ENCODE measurements around the gene ME1. TPM values are rescaled to one million over a fixed set of nuclear protein-coding genes. Genes with fewer than 3 reads are reported as not detected.

The ME1 gene
- total and polyA plus RNA-seq, 9 of the 15 experiments (the other 6 are each of a cell fraction or from before 2014, with no cell fraction given): 3.2 to 10.4 (median 5.5) TPM

DNA sequence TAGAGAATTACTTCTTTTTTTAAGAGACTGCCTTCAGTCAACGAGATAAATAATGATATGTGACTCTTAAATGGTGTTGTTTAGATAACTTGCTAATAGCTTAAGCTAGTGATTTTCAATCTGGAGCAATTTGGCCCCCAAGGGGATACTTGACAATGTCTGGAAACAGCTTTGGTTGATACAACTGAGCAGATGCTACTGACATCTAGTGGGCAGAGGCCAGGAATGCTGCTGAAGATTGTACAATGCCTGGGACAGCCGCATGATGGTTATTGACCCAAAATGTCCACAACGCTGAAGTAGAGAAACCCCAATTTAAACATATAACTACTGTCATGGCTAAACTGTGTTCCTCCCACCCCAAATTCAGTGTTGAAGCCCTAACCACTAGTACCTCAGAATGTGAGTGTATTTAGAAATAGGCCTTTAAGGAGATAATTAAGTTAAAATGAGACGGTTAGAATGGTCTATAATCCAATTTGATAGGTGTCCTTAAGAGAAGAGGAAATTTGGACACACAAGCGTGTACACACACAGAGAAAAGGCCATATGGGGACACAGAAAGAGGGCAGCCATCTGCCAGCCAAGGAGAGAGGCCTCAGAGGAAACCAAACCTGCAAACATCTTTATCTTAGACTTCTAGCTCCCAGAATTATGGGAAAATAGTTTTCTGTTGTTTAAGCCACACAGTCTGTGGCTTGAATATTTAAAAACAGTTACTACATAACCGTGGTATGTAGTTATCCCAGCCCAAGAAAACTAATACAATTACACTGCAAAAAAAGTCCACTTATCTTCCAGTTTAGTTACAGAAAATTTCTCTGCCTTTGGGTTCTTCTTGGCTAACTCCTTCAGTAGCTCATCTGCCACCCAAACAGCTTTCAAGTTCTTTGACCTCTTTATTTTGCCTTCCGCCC is 215.5 kb downstream of the ME1 start (continued):
- TF ChIP-seq, protein P1, sequence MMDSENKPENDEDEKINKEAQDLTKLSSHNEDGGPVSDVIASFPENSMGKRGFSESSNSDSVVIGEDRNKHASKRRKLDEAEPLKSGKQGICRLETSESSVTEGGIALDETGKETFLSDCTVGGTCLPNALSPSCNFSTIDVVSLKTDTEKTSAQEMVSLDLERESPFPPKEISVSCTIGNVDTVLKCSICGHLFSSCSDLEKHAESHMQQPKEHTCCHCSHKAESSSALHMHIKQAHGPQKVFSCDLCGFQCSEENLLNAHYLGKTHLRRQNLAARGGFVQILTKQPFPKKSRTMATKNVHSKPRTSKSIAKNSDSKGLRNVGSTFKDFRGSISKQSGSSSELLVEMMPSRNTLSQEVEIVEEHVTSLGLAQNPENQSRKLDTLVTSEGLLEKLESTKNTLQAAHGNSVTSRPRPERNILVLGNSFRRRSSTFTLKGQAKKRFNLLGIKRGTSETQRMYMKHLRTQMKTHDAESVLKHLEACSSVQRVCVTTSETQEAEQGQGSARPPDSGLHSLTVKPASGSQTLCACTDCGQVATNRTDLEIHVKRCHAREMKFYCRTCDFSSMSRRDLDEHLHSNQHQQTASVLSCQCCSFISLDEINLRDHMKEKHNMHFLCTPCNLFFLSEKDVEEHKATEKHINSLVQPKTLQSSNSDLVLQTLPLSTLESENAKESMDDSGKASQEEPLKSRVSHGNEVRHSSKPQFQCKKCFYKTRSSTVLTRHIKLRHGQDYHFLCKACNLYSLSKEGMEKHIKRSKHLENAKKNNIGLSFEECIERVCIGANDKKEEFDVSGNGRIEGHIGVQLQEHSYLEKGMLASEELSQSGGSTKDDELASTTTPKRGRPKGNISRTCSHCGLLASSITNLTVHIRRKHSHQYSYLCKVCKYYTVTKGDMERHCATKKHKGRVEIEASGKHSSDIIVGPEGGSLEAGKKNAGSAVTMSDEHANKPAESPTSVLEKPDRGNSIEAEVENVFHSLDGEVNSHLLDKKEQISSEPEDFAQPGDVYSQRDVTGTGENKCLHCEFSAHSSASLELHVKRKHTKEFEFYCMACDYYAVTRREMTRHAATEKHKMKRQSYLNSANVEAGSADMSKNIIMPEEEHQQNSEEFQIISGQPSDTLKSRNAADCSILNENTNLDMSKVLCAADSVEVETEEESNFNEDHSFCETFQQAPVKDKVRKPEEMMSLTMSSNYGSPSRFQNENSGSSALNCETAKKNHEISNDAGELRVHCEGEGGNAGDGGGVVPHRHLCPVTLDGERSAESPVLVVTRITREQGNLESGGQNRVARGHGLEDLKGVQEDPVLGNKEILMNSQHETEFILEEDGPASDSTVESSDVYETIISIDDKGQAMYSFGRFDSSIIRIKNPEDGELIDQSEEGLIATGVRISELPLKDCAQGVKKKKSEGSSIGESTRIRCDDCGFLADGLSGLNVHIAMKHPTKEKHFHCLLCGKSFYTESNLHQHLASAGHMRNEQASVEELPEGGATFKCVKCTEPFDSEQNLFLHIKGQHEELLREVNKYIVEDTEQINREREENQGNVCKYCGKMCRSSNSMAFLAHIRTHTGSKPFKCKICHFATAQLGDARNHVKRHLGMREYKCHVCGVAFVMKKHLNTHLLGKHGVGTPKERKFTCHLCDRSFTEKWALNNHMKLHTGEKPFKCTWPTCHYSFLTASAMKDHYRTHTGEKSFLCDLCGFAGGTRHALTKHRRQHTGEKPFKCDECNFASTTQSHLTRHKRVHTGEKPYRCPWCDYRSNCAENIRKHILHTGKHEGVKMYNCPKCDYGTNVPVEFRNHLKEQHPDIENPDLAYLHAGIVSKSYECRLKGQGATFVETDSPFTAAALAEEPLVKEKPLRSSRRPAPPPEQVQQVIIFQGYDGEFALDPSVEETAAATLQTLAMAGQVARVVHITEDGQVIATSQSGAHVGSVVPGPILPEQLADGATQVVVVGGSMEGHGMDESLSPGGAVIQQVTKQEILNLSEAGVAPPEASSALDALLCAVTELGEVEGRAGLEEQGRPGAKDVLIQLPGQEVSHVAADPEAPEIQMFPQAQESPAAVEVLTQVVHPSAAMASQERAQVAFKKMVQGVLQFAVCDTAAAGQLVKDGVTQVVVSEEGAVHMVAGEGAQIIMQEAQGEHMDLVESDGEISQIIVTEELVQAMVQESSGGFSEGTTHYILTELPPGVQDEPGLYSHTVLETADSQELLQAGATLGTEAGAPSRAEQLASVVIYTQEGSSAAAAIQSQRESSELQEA (IDR thresholded peaks at IDR 0.05; ENCODE audit: low read depth): no peak
- no peak for TF ChIP-seq NR2C1 (IDR thresholded peaks at IDR 0.05)
- TF ChIP-seq NR2C1 (tag; IDR thresholded peaks at IDR 0.05): no peak
- no peak for TF ChIP-seq NRF1 (conservative IDR thresholded peaks at IDR 0.05 in 1 of 2, IDR thresholded peaks at IDR 0.05 in 1 of 2)
- TF ChIP-seq ZNF146 (CRISPR knock-in tag; IDR thresholded peaks at IDR 0.05; ENCODE audit: unreplicated experiment): no peak
- TF ChIP-seq, protein P2, sequence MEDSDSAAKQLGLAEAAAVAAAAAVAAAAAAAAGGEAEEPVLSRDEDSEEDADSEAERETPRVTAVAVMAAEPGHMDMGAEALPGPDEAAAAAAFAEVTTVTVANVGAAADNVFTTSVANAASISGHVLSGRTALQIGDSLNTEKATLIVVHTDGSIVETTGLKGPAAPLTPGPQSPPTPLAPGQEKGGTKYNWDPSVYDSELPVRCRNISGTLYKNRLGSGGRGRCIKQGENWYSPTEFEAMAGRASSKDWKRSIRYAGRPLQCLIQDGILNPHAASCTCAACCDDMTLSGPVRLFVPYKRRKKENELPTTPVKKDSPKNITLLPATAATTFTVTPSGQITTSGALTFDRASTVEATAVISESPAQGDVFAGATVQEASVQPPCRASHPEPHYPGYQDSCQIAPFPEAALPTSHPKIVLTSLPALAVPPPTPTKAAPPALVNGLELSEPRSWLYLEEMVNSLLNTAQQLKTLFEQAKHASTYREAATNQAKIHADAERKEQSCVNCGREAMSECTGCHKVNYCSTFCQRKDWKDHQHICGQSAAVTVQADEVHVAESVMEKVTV (CRISPR knock-in tag; IDR thresholded peaks at IDR 0.05): peak; percentile 79
- TF ChIP-seq NFXL1 (CRISPR knock-in tag; IDR thresholded peaks at IDR 0.05): no peak
- TF ChIP-seq CBFA2T2 (conservative IDR thresholded peaks at IDR 0.05): no peak
- TF ChIP-seq, protein P3, sequence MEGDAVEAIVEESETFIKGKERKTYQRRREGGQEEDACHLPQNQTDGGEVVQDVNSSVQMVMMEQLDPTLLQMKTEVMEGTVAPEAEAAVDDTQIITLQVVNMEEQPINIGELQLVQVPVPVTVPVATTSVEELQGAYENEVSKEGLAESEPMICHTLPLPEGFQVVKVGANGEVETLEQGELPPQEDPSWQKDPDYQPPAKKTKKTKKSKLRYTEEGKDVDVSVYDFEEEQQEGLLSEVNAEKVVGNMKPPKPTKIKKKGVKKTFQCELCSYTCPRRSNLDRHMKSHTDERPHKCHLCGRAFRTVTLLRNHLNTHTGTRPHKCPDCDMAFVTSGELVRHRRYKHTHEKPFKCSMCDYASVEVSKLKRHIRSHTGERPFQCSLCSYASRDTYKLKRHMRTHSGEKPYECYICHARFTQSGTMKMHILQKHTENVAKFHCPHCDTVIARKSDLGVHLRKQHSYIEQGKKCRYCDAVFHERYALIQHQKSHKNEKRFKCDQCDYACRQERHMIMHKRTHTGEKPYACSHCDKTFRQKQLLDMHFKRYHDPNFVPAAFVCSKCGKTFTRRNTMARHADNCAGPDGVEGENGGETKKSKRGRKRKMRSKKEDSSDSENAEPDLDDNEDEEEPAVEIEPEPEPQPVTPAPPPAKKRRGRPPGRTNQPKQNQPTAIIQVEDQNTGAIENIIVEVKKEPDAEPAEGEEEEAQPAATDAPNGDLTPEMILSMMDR (IDR thresholded peaks at IDR 0.05 in 2 of 3, conservative IDR thresholded peaks at IDR 0.05 in 1 of 3; ENCODE audit: insufficient read depth in 2 of 3, low read depth in 1 of 3, low read length in 3 of 3): peak; percentile 84 to 91 (median 90)
- TF ChIP-seq LCOR (CRISPR knock-in tag; IDR thresholded peaks at IDR 0.05): 0 out of 2 replicates have a peak, but pooled peaks have one; percentile 27
- TF ChIP-seq MYBL2 (IDR thresholded peaks at IDR 0.05; ENCODE audit: low read depth): no peak
- TF ChIP-seq MYBL2 (CRISPR knock-in tag; IDR thresholded peaks at IDR 0.05; ENCODE audit: borderline replicate concordance): no peak
- no peak for TF ChIP-seq EWSR1 (IDR thresholded peaks at IDR 0.05; ENCODE audit: borderline replicate concordance, low read depth, partially characterized antibody)
- TF ChIP-seq ZNF445 (CRISPR knock-in tag; IDR thresholded peaks at IDR 0.05; ENCODE audit: low read depth): no peak

Data from K562 (cell line).